H1 (cell line): ENCODE measurements around the gene DRC7. TPM values are rescaled to one million over a fixed set of nuclear protein-coding genes. Genes with fewer than 3 reads are reported as not detected.

Source experiments
- CHD7 ChIP-seq: fragments of 300-600 bp; sonication (generic); IDR thresholded peaks from 2 replicates; pipeline ENCODE4 v1.7.1; 2012; ENCODE audit warnings: low read length, moderate library complexity, mild to moderate bottlenecking, inconsistent platforms; ENCODE audit not compliant: insufficient replicate concordance
- GABPA ChIP-seq: IDR thresholded peaks from 2 replicates; pipeline ENCODE4 v1.6.1; 2011; ENCODE audit warnings: mild to moderate bottlenecking, low read length, moderate library complexity, borderline replicate concordance; ENCODE audit not compliant: insufficient read depth
- HDAC2 ChIP-seq, 2 experiments: fragments of 300-600 bp in 1 of 2; sonication (generic) in 1 of 2; IDR thresholded peaks; 2 replicates each; pipeline ENCODE4 v1.6.1; 2011 to 2012; ENCODE audit warnings: low read depth in 2 of 2, low read length in 2 of 2, mild to moderate bottlenecking in 2 of 2, moderate library complexity in 2 of 2, borderline replicate concordance in 1 of 2, inconsistent platforms in 1 of 2
- KDM4A ChIP-seq: IDR thresholded peaks from one replicate; pipeline ENCODE4 v1.7.1; 2012; ENCODE audit warnings: low read depth, mild to moderate bottlenecking, moderate library complexity, low read length, inconsistent platforms; ENCODE audit not compliant: severe bottlenecking
- PHF8 ChIP-seq: fragments of 200-600 bp; sonication (generic); conservative IDR thresholded peaks from 2 replicates; pipeline ENCODE4 v1.7.1; 2012; ENCODE audit warnings: low read depth, mild to moderate bottlenecking, inconsistent platforms, low read length, moderate library complexity
- SAP30 ChIP-seq: fragments of 300-600 bp; sonication (generic); IDR thresholded peaks from 2 replicates; pipeline ENCODE4 v1.7.1; 2012; ENCODE audit warnings: low read length, moderate library complexity, mild to moderate bottlenecking, inconsistent platforms; ENCODE audit not compliant: insufficient read depth, insufficient replicate concordance
- SIN3A ChIP-seq, 2 experiments: IDR thresholded peaks in 1 of 2; conservative IDR thresholded peaks in 1 of 2; 2 replicates each; pipeline ENCODE4 v1.6.1; 2011 to 2012; ENCODE audit warnings: low read length in 2 of 2, improper control_type of control experiment in 1 of 2, low read depth in 1 of 2, mild to moderate bottlenecking in 1 of 2
- SIRT6 ChIP-seq: IDR thresholded peaks from one replicate; pipeline ENCODE4 v1.7.1; 2012; ENCODE audit warnings: low read length, inconsistent platforms
- SIX5 ChIP-seq: IDR thresholded peaks from 2 replicates; pipeline ENCODE4 v1.6.1; 2011; ENCODE audit warnings: mild to moderate bottlenecking, low read depth, low read length
- TCF12 ChIP-seq: IDR thresholded peaks from 2 replicates; pipeline ENCODE4 v1.6.1; 2011; ENCODE audit warnings: low read depth, mild to moderate bottlenecking, low read length
- TEAD4 ChIP-seq: IDR thresholded peaks from 2 replicates; pipeline ENCODE4 v1.6.1; 2012; ENCODE audit warnings: low read depth, low read length, inconsistent platforms, mixed read lengths
- polyA plus RNA-seq, 7 experiments: library from polyadenylated mRNA; depleted of rRNA in 3 of 7; stranded (reverse) in 5 of 7; unstranded in 2 of 7; fragments of >200 nt in 5 of 7; fragments of 200-250 nt in 2 of 7; gene quantifications; 1 replicate in 5 of 7; 2 replicates in 1 of 7; 4 replicates in 1 of 7; pipeline versions ENCODE4 v1.2.1 to v1.2.3, GENCODE V29; 2011 to 2013; ENCODE audit warnings: missing spikeins in 2 of 7, mixed read lengths in 2 of 7
- total RNA-seq: library from RNA; stranded (reverse); fragmentation: NEBNext Ultra II Directional; extraction: Animal tissue kit (Norgen Biotek cat#: 25700); gene quantifications from 2 replicates; pipeline ENCODE4 v1.2.1, GENCODE V29; 2021

The DRC7 gene
- total and polyA plus RNA-seq, 2 of the 8 experiments (the other 6 are each of a cell fraction or from before 2014, with no cell fraction given): 0.14 TPM; not detected in 1

DNA sequence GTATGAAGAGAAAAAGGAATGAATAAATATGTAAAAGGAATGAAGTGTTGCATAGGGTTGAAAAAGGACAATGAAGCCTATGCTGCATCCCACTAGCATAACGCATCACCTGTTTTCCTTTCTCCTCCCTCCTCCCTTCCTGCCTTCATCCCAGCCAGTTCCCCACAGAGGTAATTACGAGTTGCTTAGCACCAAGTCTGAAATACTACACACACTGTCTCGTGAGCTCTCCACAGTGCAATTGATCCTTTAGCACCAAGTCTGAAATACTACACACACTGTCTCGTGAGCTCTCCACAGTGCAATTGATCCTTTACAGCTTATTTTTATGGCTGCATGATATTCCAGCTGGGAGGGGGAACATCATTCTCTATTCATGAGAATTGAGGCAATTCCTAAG is 1.1 kb upstream of the DRC7 start (continued):
- TF ChIP-seq CHD7 (no peak), HDAC2 (IDR thresholded peaks at IDR 0.05; ENCODE audit: borderline replicate concordance in 1 of 2, low read depth in 2 of 2, low read length in 2 of 2) (no peak), SIN3A (conservative IDR thresholded peaks at IDR 0.05 in 1 of 2, IDR thresholded peaks at IDR 0.05 in 1 of 2; ENCODE audit: low read depth in 1 of 2, low read length in 2 of 2) (no peak), SIRT6 (no peak), KDM4A (no peak), SAP30 (no peak), SIX5 (no peak), PHF8 (no peak), TEAD4 (no peak), GABPA (no peak), TCF12 (no peak)
